ENCODE results near the gene ARHGAP20.

The ARHGAP20 gene

GRCh38 chr11:110665689-110666465 lies 46.4 kb downstream of the ARHGAP20 start:
- no peak overlapping the region for H3K4me3 ChIP-seq (replicated peaks; ENCODE audit: low read depth, low read length)
- no peak for DNase-seq (ENCODE audit: extremely low read depth, low read depth)
- no peak for TF ChIP-seq CTCF (IDR thresholded peaks at IDR 0.05; ENCODE audit: low read depth, low read length, missing control alignments)

- no peak for TF ChIP-seq CTCF (IDR thresholded peaks at IDR 0.05; ENCODE audit: low read depth, low read length, missing control alignments)
- no peak for DNase-seq (ENCODE audit: extremely low read depth, low read depth)
- H3K4me3 ChIP-seq (replicated peaks; ENCODE audit: low read depth, low read length) = no peak overlapping the region
Observed at GRCh38 chr11:110655967-110656366, 56.3 kb downstream of the ARHGAP20 start.

GRCh38 chr11:110654456-110654855 lies 57.8 kb downstream of the ARHGAP20 start:
- TF ChIP-seq CTCF (IDR thresholded peaks at IDR 0.05; ENCODE audit: low read depth, low read length, missing control alignments) = no peak
- no peak overlapping the region for H3K4me3 ChIP-seq (replicated peaks; ENCODE audit: low read depth, low read length)
- no peak for DNase-seq (ENCODE audit: extremely low read depth, low read depth)

GRCh38 chr11:110645253-110645652 lies 67.0 kb downstream of the ARHGAP20 start:
- no peak for DNase-seq (ENCODE audit: extremely low read depth, low read depth)
- TF ChIP-seq CTCF (IDR thresholded peaks at IDR 0.05; ENCODE audit: low read depth, low read length, missing control alignments) = no peak
- H3K4me3 ChIP-seq (replicated peaks; ENCODE audit: low read depth, low read length) = no peak overlapping the region

- H3K4me3 ChIP-seq (replicated peaks; ENCODE audit: low read depth, low read length) = no peak overlapping the region
- no peak for TF ChIP-seq CTCF (IDR thresholded peaks at IDR 0.05; ENCODE audit: low read depth, low read length, missing control alignments)
- no peak for DNase-seq (ENCODE audit: extremely low read depth, low read depth)
Observed at GRCh38 chr11:110634370-110634769, 77.9 kb downstream of the ARHGAP20 start.

GRCh38 chr11:110631551-110631950 lies 80.7 kb downstream of the ARHGAP20 start:
- no peak for DNase-seq (ENCODE audit: extremely low read depth, low read depth)
- H3K4me3 ChIP-seq (replicated peaks; ENCODE audit: low read depth, low read length) = no peak overlapping the region
- TF ChIP-seq CTCF (IDR thresholded peaks at IDR 0.05; ENCODE audit: low read depth, low read length, missing control alignments) = no peak

- no peak for DNase-seq (ENCODE audit: extremely low read depth, low read depth)
- no peak for TF ChIP-seq CTCF (IDR thresholded peaks at IDR 0.05; ENCODE audit: low read depth, low read length, missing control alignments)
- no peak overlapping the region for H3K4me3 ChIP-seq (replicated peaks; ENCODE audit: low read depth, low read length)
Observed at GRCh38 chr11:110629594-110629993, 82.6 kb downstream of the ARHGAP20 start.

All from HFF-Myc (cell line).